GM18508 (cell line): ENCODE measurements around the gene PRKCZ.

Source experiments
- ATAC-seq: cut with Tn5 transposase; IDR thresholded peaks from one replicate; pipeline ENCODE4 v1.9.1; 2021; ENCODE audit warnings: moderate number of reproducible peaks; ENCODE audit not compliant: insufficient read depth, unreplicated experiment

PRKCZ gene

GRCh38 chr1:2049718-2050431, at the start of gene PRKCZ:
Gene PRKCZ, plus strand, starts transcription at chr1:2050411. Its CDS starts 220 bp downstream, at chr1:2050631.
- no peak for ATAC-seq

- no peak for ATAC-seq
Measured at GRCh38 chr1:2000432-2000831, 49.8 kb upstream of the PRKCZ start.

- no peak for ATAC-seq
Measured at GRCh38 chr1:2000850-2001249, 49.4 kb upstream of the PRKCZ start.

GRCh38 chr1:2001773-2002411, 48.3 kb upstream of the PRKCZ start:
- ATAC-seq = no peak

GRCh38 chr1:2003541-2004131, 46.6 kb upstream of the PRKCZ start, which contains the start of gene CFAP74:
Gene CFAP74, minus strand, starts transcription at chr1:2003786. Its CDS starts 12,830 bp downstream, at chr1:1990956.
- no peak for ATAC-seq

GRCh38 chr1:2004856-2005255, 45.4 kb upstream of the PRKCZ start:
- ATAC-seq = no peak

GRCh38 chr1:2009101-2010053, 40.8 kb upstream of the PRKCZ start:
- no peak for ATAC-seq

GRCh38 chr1:2014181-2014580, 36.0 kb upstream of the PRKCZ start:
- ATAC-seq = no peak

- ATAC-seq = no peak
Measured at GRCh38 chr1:2014741-2015735, 35.2 kb upstream of the PRKCZ start.

GRCh38 chr1:2016123-2016522, 34.1 kb upstream of the PRKCZ start:
- no peak for ATAC-seq

- ATAC-seq = no peak
Measured at GRCh38 chr1:2018217-2019171, 31.7 kb upstream of the PRKCZ start.

GRCh38 chr1:2019172-2019543, 31.1 kb upstream of the PRKCZ start, which contains the start of gene GABRD:
Gene GABRD, plus strand, starts transcription at chr1:2019345. Its CDS starts 79 bp downstream, at chr1:2019424.
- ATAC-seq = no peak

GRCh38 chr1:2019571-2020309, 30.5 kb upstream of the PRKCZ start:
- no peak for ATAC-seq

- ATAC-seq = no peak
Measured at GRCh38 chr1:2020310-2020655, 29.9 kb upstream of the PRKCZ start.

- no peak for ATAC-seq
Measured at GRCh38 chr1:2021550-2021949, 28.7 kb upstream of the PRKCZ start.

GRCh38 chr1:2022063-2022770, 28.0 kb upstream of the PRKCZ start:
- no peak for ATAC-seq

- no peak for ATAC-seq
Measured at GRCh38 chr1:2023187-2023586, 27.0 kb upstream of the PRKCZ start.
